GM18907 (cell line): ENCODE measurements around the gene PYM1.
A peak's percentile ranks its signal among the peaks of the same experiment; 100 is the strongest.
"Not testable (repeated sequence)": the region's sequence is repeated elsewhere in the genome, so short reads cannot be mapped to it uniquely, and the experiment has no call there.

ENCODE experiments used
- ATAC-seq: cut with Tn5 transposase; IDR thresholded peaks from one replicate; pipeline ENCODE4 v1.9.1; 2021; ENCODE audit warnings: mild to moderate bottlenecking, moderate library complexity; ENCODE audit not compliant: unreplicated experiment

The PYM1 gene

GRCh38 chr12:55940065-55940732 lies 12.5 kb upstream of the PYM1 start:
- ATAC-seq, result peak; percentile 93

GRCh38 chr12:55938826-55939501 lies 11.3 kb upstream of the PYM1 start:
- no peak for ATAC-seq

DNA sequence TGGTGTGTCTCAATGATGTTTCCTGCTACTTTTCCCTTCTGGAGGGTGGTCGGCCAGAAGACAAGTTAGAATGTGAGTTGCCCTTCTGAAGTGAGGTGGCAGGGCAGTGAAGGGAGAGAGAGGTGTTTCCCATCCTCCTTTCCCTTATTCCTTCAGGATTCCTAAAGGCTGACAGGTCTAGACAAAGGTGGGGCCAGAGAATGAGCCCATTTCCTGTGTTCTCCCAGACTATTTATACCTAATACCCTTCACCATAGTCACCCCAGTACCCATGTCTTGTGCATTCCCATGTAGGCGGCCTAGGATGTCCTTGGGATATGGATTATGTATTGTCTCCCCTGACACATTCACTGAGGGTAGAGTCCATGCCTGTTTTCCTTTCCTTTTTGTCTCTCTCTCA lies 10.3 kb upstream of the PYM1 start:
- no peak for ATAC-seq

- ATAC-seq, result no peak
Observed at GRCh38 chr12:55935738-55936151, 8.1 kb upstream of the PYM1 start.

- ATAC-seq, result no peak
Observed at GRCh38 chr12:55934773-55935172, 7.1 kb upstream of the PYM1 start.

DNA sequence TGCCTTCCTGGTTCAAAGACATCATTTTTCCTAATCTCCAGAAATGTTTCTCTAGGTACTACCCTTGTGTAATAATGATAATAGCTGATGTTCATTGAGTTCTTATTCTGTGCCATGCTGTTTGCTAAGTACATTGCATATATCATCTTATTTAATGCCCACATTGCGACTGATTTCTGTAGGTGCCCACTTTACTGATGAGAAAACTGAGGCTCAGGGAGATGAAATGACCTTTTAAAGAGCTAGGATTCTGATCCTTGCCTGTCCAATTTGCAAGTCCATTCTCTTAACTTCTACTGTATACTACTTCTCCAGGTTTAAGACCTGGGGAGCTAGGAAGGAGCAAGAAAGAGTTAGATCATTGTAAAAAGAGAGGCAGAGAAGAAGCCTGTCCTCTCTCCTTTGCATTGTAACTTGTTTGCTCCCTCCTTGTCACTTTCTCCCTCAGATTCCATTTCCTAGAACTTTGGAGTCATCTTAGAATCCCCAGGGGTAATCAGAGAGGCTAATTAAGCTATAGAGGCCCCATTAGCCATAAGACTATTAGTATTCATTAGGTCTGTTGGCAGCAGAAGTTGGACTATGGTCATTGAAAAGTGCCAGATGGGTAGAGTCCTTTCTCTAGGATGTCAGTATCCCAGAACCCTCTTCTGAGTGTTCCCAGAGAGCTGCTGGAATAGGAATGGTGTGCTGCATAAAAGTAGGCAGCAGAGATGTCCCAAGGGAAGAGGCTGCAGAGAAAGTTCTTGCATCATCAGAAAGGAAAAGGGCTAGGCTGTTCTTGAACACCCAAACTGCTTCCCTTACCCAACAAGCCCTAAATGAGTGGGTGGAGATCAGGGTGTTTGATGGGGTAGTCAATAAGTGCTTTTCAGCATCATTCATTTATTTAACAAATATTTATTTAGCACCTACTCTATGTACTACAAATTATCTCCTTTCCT lies 6.4 kb upstream of the PYM1 start:
- no peak for ATAC-seq

DNA sequence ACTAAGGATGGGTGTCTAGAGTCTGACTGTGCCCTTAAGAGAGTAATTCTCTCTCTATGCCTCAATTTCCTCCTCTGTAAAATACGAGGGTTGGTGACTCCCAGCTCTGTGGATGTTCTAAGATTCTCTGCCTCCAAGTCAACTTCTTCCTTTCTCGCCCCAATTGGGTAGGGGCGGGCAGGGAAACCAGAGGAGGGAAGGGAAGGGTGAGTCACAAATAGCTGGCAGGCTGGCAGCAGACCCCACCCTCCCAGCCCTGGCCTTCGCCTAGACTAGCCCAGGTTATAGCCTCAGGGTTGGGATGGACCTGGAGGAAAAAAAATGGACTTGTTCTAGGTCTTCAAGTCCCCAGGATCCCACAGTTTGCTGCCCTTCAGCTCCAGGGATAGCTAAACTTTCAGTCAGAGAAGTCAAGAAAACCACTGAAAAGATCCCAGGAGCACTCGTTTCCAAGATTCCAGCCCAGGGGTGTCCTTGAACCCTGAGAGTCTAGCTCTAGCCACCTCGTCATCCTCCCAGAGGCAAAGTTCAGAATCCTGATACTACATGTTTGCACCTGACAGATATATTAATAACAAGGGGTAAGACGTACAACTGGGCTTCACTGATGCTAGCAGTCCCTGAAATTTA lies 5.6 kb upstream of the PYM1 start:
- ATAC-seq, result no peak

- ATAC-seq, result no peak
Observed at GRCh38 chr12:55932551-55932910, 4.8 kb upstream of the PYM1 start.

DNA sequence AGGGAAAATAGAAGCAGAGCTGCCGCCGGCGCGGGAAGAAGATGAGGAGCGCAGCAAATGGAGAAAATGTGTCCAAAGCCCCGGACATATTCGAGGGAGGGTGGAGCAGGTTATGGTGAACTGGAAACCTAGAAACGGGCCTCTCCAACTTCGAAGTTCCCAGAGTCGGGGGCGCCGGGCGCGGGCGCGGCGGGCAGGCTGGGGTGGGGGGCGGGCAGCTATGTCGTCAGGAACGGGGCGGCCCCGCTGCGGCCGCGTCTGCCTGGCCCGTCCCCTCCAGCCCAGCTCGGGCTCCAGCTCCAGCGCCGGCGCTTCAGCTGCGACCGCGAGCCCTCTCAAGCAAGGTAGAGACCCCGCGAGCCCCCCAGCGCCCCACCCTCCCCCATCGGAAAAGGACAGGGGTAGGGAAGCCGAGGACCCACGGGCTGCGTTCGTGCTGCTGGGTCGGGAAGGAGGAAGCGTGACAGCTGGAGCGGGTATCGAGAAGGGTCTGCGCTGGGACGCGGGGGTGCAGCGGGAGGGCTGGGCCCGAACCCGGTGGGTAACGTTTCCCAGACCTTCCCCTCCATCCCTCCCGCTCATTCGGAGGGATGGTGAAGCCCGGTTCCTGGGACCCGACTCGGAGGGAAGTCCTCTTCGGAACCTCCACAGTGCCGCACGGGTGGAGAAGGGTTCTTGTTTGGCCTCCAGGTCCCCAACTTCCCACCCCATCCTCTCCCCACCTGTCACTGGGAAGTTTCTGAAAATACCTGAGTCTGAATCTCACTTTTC lies 4.3 kb upstream of the PYM1 start:
- ATAC-seq, result no peak

DNA sequence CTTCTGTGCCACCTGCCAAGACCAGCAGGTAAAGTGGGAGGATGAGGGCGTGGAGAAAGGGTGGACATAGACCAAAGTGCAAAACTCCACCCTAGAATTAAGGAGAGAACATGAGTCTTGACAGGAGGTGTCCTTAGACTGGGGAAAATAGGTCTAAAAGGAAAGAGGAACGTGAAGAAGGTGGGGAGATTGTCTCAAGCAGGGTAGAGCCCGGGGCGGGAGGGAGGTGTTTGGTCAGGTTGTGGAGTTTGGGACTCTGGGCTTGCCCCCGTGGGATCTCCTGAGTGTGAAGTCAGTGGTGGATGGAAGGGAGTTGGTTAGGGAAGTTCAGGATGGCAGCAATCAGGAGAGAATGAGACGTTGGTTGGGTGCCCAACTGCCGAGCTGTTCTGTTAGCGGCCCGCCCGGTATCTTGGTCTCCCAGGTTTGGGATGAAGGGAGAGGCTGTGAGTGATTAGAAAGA lies 3.7 kb upstream of the PYM1 start:
- ATAC-seq, result no peak

DNA sequence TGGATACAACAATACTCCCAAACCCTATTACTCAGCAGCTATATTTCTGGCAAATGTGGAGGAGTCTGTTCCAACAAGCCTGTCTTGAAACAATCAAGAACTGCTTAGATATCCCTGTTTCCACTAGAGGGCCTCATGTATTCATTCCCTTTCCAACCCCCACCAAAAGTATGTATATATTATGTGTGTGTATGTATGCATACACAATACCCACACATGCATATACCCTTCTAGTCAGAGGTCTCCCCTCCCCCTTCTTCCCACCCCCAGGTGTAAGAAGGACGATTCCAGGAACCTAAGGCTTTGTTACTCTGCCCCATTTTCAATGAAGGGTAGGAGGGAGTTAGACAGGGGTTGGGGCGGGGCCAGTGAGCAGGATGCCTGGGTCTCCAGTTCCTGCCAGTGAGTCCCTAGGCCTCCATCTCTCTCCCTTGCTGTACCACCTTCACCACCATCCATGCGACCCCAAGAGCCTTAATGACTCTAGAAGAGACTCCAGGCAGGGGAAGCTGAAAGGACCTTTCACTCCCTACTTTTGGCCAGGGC lies 3.1 kb upstream of the PYM1 start, which contains the start of gene DGKA:
TSS of gene DGKA (plus strand) at position 392 of the 546 bp plus-strand sequence. CDS start 5,342 bp downstream, outside the sequence.
- ATAC-seq, result peak; percentile 17

GRCh38 chr12:55929306-55929791 lies 1.7 kb upstream of the PYM1 start:
- ATAC-seq, result peak; percentile 44

GRCh38 chr12:55926738-55927587 lies 731 bp downstream of the PYM1 start:
- peak; percentile 49 for ATAC-seq

GRCh38 chr12:55925870-55926737 lies 1.6 kb downstream of the PYM1 start:
- ATAC-seq, result no peak

DNA sequence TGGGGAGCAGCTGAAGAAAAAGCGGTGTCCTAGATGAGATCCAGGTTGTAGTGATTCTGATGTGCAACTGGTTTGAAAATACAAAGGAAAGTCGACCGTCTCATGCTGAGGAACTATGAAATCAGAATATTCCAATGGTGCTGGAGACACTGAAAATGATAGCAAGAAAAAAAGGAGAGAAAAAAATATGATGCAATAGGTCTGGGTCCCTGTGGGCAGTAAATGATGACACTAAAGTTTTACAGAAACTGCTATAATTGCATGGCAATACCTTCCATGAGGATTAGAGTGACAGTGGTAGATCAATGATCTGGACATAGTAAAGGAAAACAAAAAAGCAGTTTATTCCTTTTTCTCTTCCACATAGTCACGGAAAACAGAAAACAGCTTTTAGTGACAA lies 2.3 kb downstream of the PYM1 start:
- ATAC-seq, result no peak

DNA sequence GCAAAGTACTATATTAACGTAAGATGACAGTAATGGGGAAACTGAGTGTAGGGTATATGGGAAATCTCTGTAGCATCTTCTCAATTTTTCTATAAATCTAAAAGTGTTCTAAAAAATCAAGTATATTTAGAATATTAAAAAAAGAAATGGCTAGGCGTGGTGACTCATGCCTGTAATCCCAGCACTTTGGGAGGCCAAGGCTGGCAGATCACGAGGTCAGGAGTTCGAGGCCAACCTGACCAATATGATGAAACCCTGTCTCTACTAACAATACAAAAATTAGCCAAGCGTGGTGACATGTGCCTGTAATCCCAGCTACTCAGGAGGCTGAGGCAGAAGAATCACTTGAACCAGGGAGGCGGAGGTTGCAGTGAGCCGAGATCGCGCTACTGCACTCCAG lies 4.0 kb downstream of the PYM1 start:
- not testable (repeated sequence) for ATAC-seq

- ATAC-seq, result no peak
Observed at GRCh38 chr12:55922126-55922525, 5.6 kb downstream of the PYM1 start.

GRCh38 chr12:55919032-55919431 lies 8.7 kb downstream of the PYM1 start:
- not testable (repeated sequence) for ATAC-seq
